ENCODE results near the gene ZNF524.

DNA sequence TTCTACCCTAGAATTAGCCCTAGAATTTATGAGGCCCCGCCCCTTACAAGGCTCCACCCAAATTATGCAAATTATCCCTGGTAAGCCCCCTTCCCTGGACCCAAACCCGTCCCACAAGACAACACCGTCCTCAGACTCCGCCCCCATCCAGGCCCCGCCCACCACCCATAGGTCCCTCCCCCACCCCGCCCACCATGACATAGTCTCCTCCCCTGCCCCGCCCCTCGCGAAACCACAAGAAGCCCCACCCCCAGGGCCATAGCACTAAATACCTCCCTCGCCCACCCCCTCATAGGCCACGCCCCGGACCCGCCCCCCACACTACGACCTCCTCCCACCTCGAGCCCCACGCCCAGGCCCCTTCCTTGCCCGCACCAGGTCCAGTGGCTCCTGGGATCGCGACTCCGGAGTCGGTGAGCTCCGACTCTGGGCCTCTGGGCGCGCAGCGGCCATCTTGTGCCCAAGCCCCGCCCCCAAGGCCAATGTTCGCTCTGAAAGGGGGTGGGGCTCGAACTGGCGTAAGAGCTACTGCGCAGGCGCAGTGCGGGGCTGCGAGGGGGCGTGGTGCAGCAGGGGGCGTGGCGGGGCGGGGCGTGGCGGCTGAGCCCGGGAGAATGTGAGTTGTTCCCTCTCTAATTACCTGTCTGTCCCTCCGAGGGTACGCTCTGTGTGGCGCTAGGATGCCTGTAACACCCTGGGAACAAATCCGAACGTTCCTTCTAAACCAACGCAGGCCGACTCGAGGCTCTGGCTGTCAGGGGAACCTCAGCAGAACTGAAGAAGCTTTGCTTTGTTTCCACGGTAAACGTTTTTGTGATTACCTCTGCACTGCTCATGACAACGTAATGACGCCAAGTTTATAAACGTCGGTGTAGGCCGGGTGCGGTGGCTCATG, 24.3 kb downstream of the ZNF524 start, which contains the start of gene ZNF784:
- TF ChIP-seq POLR2AphosphoS5 (IDR thresholded peaks at IDR 0.05; ENCODE audit: low read depth, low read length) (peak; percentile 53; the same call in 1 of the 2 replicates), POLR2A (IDR thresholded peaks at IDR 0.05; ENCODE audit: low read depth, low read length) (peak; percentile 86)

All from GM12892 (cell line).